ENCODE measurements around the gene USP13. TPM values are rescaled to one million over a fixed set of nuclear protein-coding genes. Genes with fewer than 3 reads are reported as not detected.

USP13 gene
- total RNA-seq, 2 experiments from 2014 or later, result 4.3 to 4.8 TPM

DNA sequence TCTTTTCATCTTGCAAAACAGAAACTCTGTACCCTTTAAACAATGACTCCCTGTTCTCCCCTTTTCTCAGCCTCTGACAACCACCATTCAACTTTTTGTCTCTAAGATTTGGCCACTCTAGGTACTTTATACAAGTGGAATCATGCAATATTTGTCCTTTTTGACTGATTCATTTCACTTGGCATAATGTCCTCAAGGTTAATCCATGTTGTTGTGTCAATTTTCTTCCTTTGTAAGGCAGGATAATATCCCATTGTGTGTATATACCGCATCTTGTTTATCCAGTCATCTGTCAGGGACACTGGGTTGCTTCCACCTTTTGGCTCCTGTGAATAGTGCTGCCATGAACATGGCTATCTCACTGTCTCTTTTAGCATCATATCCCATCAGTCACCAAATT lies 10.3 kb downstream of the USP13 start:
- Mint-ChIP-seq H3K4me3 (no peak overlapping the region), H3K27me3 (no peaks in the 10 kb centered on the region), H3K27ac (no peak overlapping the region), H3K36me3 (ENCODE audit: low read depth) (no peaks in the 10 kb centered on the region), H3K4me1 (ENCODE audit: low read depth) (peaks cover 5% of the 10 kb centered on the region), H3K9me3 (no peaks in the 10 kb centered on the region)
- Histone ChIP-seq H3K4me3 (ENCODE audit: low read length) (no peak overlapping the region), H3K27ac (ENCODE audit: low read depth in 1 of 2, low read length in 2 of 2) (no peak overlapping the region), H3K36me3 (ENCODE audit: insufficient read depth, low read length) (no peaks in the 10 kb centered on the region), H3K4me1 (ENCODE audit: insufficient read depth, low read length) (peaks cover 2% of the 10 kb centered on the region), H3K27me3 (ENCODE audit: control insufficient read depth in 1 of 2, insufficient read depth in 2 of 2, low read length in 2 of 2) (no peaks in the 10 kb centered on the region), H3K9me3 (ENCODE audit: control insufficient read depth in 1 of 2, insufficient read depth in 1 of 2, low read length in 2 of 2) (no peaks in the 10 kb centered on the region)
- no peak for ATAC-seq (ENCODE audit: poor library complexity)
- intact Hi-C loops (cut with DNase I, micrococcal nuclease), result no loop called here
- ChIA-PET CTCF (interaction anchor here (0.7 to 2.7 kb wide), 2 partner anchors 14 to 73 kb away, joined by 3 to 11 read pairs; no protein-coding TSS in a partner anchor), POLR2A (no interaction called here)
- TF ChIP-seq, protein P1, sequence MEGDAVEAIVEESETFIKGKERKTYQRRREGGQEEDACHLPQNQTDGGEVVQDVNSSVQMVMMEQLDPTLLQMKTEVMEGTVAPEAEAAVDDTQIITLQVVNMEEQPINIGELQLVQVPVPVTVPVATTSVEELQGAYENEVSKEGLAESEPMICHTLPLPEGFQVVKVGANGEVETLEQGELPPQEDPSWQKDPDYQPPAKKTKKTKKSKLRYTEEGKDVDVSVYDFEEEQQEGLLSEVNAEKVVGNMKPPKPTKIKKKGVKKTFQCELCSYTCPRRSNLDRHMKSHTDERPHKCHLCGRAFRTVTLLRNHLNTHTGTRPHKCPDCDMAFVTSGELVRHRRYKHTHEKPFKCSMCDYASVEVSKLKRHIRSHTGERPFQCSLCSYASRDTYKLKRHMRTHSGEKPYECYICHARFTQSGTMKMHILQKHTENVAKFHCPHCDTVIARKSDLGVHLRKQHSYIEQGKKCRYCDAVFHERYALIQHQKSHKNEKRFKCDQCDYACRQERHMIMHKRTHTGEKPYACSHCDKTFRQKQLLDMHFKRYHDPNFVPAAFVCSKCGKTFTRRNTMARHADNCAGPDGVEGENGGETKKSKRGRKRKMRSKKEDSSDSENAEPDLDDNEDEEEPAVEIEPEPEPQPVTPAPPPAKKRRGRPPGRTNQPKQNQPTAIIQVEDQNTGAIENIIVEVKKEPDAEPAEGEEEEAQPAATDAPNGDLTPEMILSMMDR (IDR thresholded peaks at IDR 0.05), result no peak
- no peak for DNase-seq

DNA sequence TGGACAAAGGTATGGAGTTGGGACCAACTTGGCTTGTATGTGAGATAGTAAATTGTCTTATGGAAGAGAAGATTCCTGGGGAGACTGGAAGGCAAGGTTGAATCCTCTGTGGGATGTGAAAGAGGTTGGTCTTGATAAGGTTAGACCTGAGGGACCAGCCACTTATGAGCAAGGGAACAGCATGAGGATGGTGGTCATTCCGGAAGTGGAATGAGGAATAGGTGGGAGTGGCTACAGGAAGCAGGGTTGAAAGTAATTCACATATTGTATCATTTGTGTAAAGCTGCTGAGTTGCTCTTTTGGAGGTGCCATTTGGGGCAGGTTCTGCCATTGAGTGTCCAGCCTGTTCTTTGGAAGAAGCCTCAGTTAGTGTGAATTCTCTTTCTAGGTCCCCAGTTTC lies 13.2 kb downstream of the USP13 start:
- CTCF ChIA-PET, result no interaction called here
- Histone ChIP-seq H3K4me1 (ENCODE audit: insufficient read depth, low read length) (no peaks in the 10 kb centered on the region), H3K9me3 (ENCODE audit: control insufficient read depth in 1 of 2, insufficient read depth in 1 of 2, low read length in 2 of 2) (no peaks in the 10 kb centered on the region), H3K27ac (ENCODE audit: low read depth in 1 of 2, low read length in 2 of 2) (no peak overlapping the region), H3K36me3 (ENCODE audit: insufficient read depth, low read length) (no peaks in the 10 kb centered on the region), H3K4me3 (ENCODE audit: low read length) (no peak overlapping the region), H3K27me3 (ENCODE audit: control insufficient read depth in 1 of 2, insufficient read depth in 2 of 2, low read length in 2 of 2) (no peaks in the 10 kb centered on the region)
- Mint-ChIP-seq H3K36me3 (ENCODE audit: low read depth) (no peaks in the 10 kb centered on the region), H3K27ac (no peak overlapping the region), H3K9me3 (no peaks in the 10 kb centered on the region), H3K4me1 (ENCODE audit: low read depth) (peaks cover 12% of the 10 kb centered on the region), H3K27me3 (no peaks in the 10 kb centered on the region), H3K4me3 (no peak overlapping the region)
- ATAC-seq (ENCODE audit: poor library complexity) (no peak), DNase-seq (no peak)
- intact Hi-C loops (cut with DNase I, micrococcal nuclease), result no loop called here
- TF ChIP-seq, protein P1 (IDR thresholded peaks at IDR 0.05), result no peak
- POLR2A ChIA-PET, result no interaction called here

DNA sequence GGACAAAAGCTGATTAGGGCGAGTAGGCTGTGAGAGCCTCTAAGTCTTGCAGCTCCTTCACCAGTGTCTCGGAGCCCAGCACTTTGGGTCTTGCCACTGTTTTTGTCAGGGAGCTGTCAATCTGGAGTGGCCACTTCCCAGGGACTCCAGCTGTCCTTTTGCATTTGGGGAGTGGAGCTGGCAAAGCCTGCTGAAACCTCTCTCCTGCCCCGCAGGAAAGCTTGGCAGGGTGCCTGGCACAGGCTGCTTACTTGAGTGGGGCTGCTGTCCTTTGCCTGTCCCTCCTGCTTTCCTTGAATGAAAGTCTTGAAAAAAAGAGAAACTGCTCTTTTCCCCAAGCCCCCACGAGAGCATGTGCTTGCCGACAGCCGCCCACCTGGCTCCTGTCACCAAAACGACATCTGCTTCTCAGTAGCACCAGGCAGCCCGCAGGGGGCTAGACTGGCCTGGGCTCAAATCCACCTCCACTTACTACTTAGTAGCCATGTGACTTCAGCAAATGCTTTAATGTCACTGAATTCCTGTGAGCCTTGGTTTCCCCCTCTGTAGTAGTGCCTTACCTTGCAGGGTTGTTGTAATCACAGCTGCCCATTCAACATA lies 13.7 kb downstream of the USP13 start:
- H3K36me3 Mint-ChIP-seq (ENCODE audit: low read depth), result no peaks in the 10 kb centered on the region
- no peaks in the 10 kb centered on the region for H3K9me3 ChIP-seq (ENCODE audit: control insufficient read depth in 1 of 2, insufficient read depth in 1 of 2, low read length in 2 of 2)
- no peak overlapping the region for H3K4me3 Mint-ChIP-seq
- no peak overlapping the region for H3K27ac Mint-ChIP-seq
- no peaks in the 10 kb centered on the region for H3K36me3 ChIP-seq (ENCODE audit: insufficient read depth, low read length)
- H3K27me3 Mint-ChIP-seq, result no peaks in the 10 kb centered on the region
- no peak overlapping the region for H3K27ac ChIP-seq (ENCODE audit: low read depth in 1 of 2, low read length in 2 of 2)
- ChIA-PET POLR2A (interaction anchor here (0.7 kb wide), 1 partner anchor 279 kb away, joined by 3 read pairs; no protein-coding TSS in a partner anchor), CTCF (no interaction called here)
- intact Hi-C loops (cut with DNase I, micrococcal nuclease), result no loop called here
- no peaks in the 10 kb centered on the region for H3K9me3 Mint-ChIP-seq
- H3K4me1 ChIP-seq (ENCODE audit: insufficient read depth, low read length), result no peaks in the 10 kb centered on the region
- TF ChIP-seq, protein P1 (IDR thresholded peaks at IDR 0.05), result no peak
- no peak for DNase-seq
- peaks cover 12% of the 10 kb centered on the region for H3K4me1 Mint-ChIP-seq (ENCODE audit: low read depth)
- H3K27me3 ChIP-seq (ENCODE audit: control insufficient read depth in 1 of 2, insufficient read depth in 2 of 2, low read length in 2 of 2), result no peaks in the 10 kb centered on the region
- ATAC-seq (ENCODE audit: poor library complexity), result no peak
- H3K4me3 ChIP-seq (ENCODE audit: low read length), result no peak overlapping the region

Data from CD4-positive, alpha-beta T cell (primary cell).